Stimulated activated CD4-positive, alpha-beta T cell treated with anti-CD3 and anti-CD28 coated beads, Interleukin-15, amount 100 ng/mL, for 1 hour (primary cell): ENCODE results near the gene ABCG5.

ENCODE experiments used
- DNase-seq, 2 donors: peaks; one replicate each; pipeline ENCODE4 v3.0.0-alpha.2; 2020; ENCODE audit warnings: low read depth in 1 of 2, low spot score in 1 of 2

Gene ABCG5

GRCh38 chr2:43838560-43839267 is at the start of gene ABCG5, which contains the start of gene ABCG8:
Gene ABCG5, minus strand, starts transcription at chr2:43838839. Its CDS starts 160 bp downstream, at chr2:43838679.
Gene ABCG8, plus strand, starts transcription at chr2:43838971. Its CDS starts 83 bp downstream, at chr2:43839054.
- no peak for DNase-seq

GRCh38 chr2:43887176-43887575 is 48.5 kb upstream of the ABCG5 start:
- DNase-seq: no peak

- no peak for DNase-seq
Observed at GRCh38 chr2:43885132-43885632, 46.5 kb upstream of the ABCG5 start.

- no peak for DNase-seq
Observed at GRCh38 chr2:43884689-43885088, 46.0 kb upstream of the ABCG5 start.

GRCh38 chr2:43882312-43882711 is 43.7 kb upstream of the ABCG5 start:
- no peak for DNase-seq

GRCh38 chr2:43880952-43881351 is 42.3 kb upstream of the ABCG5 start:
- DNase-seq: no peak

- no peak for DNase-seq
Observed at GRCh38 chr2:43880471-43880870, 41.8 kb upstream of the ABCG5 start.

- no peak for DNase-seq
Observed at GRCh38 chr2:43879261-43879660, 40.6 kb upstream of the ABCG5 start.

GRCh38 chr2:43877782-43878464 is 39.3 kb upstream of the ABCG5 start:
- peak; percentile 14 to 45 for DNase-seq

GRCh38 chr2:43874776-43875451 is 36.3 kb upstream of the ABCG5 start:
- DNase-seq: no peak

- no peak for DNase-seq
Observed at GRCh38 chr2:43872151-43872550, 33.5 kb upstream of the ABCG5 start.

- no peak for DNase-seq
Observed at GRCh38 chr2:43855292-43855691, 16.7 kb upstream of the ABCG5 start.

GRCh38 chr2:43854671-43855070 is 16.0 kb upstream of the ABCG5 start:
- DNase-seq: no peak

GRCh38 chr2:43853141-43854081 is 14.8 kb upstream of the ABCG5 start:
- DNase-seq: no peak

GRCh38 chr2:43852196-43852730 is 13.6 kb upstream of the ABCG5 start:
- no peak for DNase-seq

GRCh38 chr2:43851011-43851980 is 12.7 kb upstream of the ABCG5 start:
- no peak for DNase-seq

GRCh38 chr2:43848214-43848613 is 9.6 kb upstream of the ABCG5 start:
- DNase-seq: no peak

- DNase-seq: no peak
Observed at GRCh38 chr2:43846140-43846793, 7.6 kb upstream of the ABCG5 start.

GRCh38 chr2:43845181-43845580 is 6.5 kb upstream of the ABCG5 start:
- DNase-seq: no peak
